Measurements from ENCODE around the gene ZNF516. TPM values are rescaled to one million over a fixed set of nuclear protein-coding genes. Genes with fewer than 3 reads are reported as not detected.

Gene ZNF516
- total RNA-seq, 1 donor from 2014 or later: 75.6 TPM

GRCh38 chr18:76343938-76344569, 151.0 kb downstream of the ZNF516 start:
- DNase-seq (ENCODE audit: low spot score): no peak

- DNase-seq (ENCODE audit: low spot score): no peak
Measured at GRCh38 chr18:76340410-76340809, 154.6 kb downstream of the ZNF516 start.

DNA sequence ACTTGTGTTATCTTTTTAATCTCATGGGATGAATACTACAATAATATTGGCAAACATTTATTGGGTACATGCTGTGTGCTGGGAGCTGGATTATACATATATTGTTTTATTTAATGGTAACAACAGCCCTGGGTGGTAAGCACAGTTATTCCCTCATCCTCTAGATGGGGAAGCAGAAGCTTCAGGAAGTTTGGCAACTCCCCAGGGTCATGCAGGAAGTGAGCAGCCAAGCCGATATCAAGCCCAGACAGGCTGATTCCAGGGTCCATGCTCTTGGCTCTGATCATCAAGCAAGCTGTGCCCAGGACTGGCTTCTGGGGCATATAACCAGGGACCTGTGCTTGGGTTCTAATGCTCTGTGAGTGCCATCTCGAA, 155.8 kb downstream of the ZNF516 start:
- DNase-seq (ENCODE audit: low spot score): no peak

- DNase-seq (ENCODE audit: low spot score): no peak
Measured at GRCh38 chr18:76338619-76339245, 156.3 kb downstream of the ZNF516 start.

DNA sequence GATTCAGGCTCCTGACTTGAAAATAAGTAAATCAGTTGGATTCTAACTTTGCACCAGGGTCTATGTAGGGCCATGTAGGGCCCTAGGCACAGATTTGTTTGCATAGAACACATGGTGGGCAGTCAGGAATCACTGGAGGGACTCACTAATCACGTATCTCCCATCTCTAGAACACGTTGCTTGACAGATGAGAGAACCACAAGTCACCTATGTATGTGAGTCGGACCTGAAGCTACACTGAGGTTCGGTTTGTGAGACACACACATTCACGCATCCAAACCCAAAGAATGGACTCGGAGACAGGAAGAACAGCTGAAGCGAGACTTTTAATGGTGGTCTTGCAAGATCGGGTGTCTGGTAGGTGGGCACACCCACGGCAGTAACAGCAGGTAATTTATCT, 157.0 kb downstream of the ZNF516 start:
- DNase-seq (ENCODE audit: low spot score): no peak

- no peak for DNase-seq (ENCODE audit: low spot score)
Measured at GRCh38 chr18:76335859-76336640, 159.0 kb downstream of the ZNF516 start.

DNA sequence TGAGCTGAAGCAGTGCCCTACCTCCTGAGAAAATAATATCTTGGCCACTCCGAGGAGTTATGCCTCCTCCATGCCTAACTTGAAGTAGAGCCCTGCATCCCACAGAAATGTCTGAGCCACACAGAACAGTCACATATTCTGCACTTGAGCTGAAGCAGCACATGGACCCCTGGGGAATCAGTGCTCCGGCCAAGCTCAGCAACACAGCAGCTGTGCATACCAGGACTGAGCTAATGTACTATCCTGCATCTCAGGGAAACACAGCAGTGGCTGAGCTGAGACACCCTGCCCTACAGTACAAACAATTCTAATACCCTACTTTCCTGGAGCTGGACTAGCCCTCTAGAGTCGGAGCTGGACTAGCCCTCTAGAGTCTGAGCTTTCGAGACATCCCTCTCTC, 166.9 kb downstream of the ZNF516 start:
- DNase-seq (ENCODE audit: low spot score): no peak

DNA sequence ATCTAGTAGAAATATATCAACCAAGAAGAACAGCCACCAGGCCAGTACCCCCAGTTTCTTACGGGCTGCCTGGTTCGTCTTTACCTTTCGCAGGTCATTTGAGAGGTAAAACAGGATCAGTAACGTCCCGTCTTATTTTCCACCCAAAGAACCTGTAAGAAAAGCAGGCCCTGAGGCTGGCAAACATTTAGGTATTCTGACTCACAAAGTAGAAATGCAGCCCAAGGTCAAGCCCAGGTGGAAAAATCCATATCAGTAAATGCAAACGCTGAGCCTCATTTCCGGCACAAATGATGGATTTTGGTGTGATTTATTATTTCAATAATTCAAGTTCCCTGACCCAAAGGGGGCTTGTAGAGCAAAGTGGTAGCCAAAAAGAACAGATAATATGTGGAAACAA, 171.2 kb downstream of the ZNF516 start:
- no peak for DNase-seq (ENCODE audit: low spot score)

DNA sequence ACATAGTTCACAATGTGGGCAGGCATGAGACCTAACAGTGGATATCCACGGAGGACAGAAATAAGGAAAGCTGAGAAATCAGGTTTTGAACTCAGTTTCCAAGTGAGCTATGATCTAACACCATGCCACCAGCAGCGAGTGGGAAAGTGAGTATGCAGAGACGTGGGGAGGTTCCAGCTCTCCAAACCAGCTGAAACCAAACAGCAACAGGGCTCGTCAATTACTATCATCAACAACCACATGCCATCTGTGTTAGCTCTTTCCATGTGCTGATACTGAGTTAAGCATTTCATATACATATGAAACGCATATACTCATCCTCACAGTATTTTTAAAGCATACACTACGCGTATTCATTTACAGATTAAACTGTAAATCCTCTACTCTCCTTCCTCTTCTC, 172.4 kb downstream of the ZNF516 start:
- no peak for DNase-seq (ENCODE audit: low spot score)

DNA sequence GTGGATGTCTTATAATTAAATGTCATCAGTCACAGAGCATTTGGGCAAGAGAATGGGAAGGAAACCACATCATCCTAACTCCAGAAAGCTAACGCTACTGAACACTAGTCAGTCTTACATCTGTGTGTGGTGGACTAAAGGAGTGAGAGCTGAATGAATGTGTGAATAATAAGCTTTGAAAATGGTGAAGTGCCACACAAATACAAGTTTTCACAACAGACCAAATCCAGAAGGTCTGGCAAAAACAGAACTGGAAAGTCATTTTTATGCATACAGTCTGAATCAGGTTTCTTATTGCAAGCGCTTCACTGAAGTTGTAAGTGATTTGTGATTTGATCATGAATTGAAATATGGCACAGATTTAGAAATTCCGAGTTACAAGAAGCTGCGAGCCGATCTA, 175.7 kb downstream of the ZNF516 start:
- no peak for DNase-seq (ENCODE audit: low spot score)

GRCh38 chr18:76318607-76319006, 176.4 kb downstream of the ZNF516 start:
- DNase-seq (ENCODE audit: low spot score): no peak

DNA sequence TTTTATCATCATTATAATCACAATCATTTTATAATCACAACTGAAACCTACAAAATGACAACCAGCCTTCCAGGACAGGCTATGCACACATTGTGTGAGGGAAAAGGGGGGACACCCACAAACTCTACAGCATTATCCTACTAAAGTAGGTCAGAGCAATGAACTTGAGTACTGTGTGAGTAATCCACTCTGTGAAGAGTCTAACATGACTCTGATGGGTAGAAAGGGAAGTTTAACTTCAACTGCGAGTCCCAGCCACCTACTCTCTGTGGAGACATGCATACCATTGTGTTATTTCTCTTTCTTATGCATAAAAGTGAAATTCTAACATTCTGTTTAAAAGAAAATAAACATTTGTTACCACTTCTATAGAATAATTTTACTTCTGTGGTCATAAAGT, 177.9 kb downstream of the ZNF516 start:
- DNase-seq (ENCODE audit: low spot score): no peak

GRCh38 chr18:76315722-76316230, 179.3 kb downstream of the ZNF516 start:
- no peak for DNase-seq (ENCODE audit: low spot score)

DNA sequence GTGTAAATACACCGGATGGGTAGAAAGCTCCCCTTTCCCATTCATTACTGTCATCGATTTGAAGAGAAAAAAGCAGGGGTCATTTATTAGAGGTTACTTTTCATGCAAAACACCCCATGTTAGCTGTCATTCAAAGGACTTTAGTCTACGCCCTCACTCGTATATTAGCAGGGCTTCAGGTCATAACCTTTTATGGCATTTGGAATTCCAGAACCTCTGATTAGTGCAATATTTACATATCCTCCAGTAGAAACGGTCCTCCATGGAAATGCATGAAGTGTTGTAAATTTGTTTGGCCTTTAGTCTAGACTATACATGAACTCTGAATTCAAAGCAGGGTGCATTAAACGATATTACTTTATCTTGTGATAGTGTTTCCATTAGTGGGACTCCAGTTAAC, 180.5 kb downstream of the ZNF516 start:
- DNase-seq (ENCODE audit: low spot score): no peak

DNA sequence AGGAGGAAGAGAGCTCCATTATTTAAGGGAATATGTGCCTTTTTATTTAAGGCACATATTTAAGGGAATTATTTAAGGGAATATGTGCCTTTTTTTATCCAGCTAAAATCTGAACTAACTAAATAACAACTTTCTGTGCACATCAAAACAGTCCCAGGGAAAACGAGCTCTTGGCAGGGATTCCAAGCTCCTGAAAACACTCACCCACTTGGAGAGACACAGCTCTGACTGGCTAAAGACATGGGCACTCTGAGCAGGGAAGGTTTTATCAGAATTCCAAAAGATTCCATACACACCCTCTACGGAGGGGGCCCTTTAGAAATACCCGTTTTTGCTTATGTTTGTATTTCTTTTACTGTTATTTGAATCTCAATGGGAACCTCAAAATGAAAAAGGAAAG, 181.0 kb downstream of the ZNF516 start:
- no peak for DNase-seq (ENCODE audit: low spot score)

Data from ureter (tissue), 1 donor.